ENCODE data around the gene IFNAR2.

DNA sequence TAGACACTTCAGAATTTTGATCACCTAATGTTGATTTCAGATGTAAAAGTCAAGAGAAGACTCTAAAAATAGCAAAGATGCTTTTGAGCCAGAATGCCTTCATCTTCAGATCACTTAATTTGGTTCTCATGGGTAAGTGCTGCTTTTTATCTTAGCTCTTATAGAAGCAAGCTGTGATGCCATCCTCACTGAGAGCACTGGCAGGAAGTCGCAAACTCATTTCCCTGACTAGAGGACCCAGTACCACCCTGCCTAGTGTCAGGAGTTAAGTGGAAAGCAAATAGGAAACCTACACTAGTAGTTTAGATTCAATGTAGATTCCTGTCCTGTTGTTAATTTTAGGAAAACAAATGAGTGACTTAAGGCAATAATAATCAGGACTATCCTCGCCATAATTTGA lies 12.1 kb downstream of the IFNAR2 start:
- TF ChIP-seq, protein P1, sequence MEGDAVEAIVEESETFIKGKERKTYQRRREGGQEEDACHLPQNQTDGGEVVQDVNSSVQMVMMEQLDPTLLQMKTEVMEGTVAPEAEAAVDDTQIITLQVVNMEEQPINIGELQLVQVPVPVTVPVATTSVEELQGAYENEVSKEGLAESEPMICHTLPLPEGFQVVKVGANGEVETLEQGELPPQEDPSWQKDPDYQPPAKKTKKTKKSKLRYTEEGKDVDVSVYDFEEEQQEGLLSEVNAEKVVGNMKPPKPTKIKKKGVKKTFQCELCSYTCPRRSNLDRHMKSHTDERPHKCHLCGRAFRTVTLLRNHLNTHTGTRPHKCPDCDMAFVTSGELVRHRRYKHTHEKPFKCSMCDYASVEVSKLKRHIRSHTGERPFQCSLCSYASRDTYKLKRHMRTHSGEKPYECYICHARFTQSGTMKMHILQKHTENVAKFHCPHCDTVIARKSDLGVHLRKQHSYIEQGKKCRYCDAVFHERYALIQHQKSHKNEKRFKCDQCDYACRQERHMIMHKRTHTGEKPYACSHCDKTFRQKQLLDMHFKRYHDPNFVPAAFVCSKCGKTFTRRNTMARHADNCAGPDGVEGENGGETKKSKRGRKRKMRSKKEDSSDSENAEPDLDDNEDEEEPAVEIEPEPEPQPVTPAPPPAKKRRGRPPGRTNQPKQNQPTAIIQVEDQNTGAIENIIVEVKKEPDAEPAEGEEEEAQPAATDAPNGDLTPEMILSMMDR (IDR thresholded peaks at IDR 0.05; ENCODE audit: low read depth, low read length): no peak
- no peak for TF ChIP-seq POLR2A (IDR thresholded peaks at IDR 0.05; ENCODE audit: extremely low read depth, insufficient read length)
- TF ChIP-seq, protein P2, sequence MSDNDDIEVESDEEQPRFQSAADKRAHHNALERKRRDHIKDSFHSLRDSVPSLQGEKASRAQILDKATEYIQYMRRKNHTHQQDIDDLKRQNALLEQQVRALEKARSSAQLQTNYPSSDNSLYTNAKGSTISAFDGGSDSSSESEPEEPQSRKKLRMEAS (IDR thresholded peaks at IDR 0.05; ENCODE audit: low read depth, low read length): no peak
- no peak for TF ChIP-seq MYC (IDR thresholded peaks at IDR 0.05; ENCODE audit: low read depth, low read length)

All from NB4 (cell line).